ENCODE data around the gene PROX1. TPM values are rescaled to one million over a fixed set of nuclear protein-coding genes. Genes with fewer than 3 reads are reported as not detected.

Gene PROX1
- total and polyA plus RNA-seq, 9 of the 15 experiments (the other 6 are each of a cell fraction or from before 2014, with no cell fraction given) = 0.14 to 0.22 TPM; not detected in 7

DNA sequence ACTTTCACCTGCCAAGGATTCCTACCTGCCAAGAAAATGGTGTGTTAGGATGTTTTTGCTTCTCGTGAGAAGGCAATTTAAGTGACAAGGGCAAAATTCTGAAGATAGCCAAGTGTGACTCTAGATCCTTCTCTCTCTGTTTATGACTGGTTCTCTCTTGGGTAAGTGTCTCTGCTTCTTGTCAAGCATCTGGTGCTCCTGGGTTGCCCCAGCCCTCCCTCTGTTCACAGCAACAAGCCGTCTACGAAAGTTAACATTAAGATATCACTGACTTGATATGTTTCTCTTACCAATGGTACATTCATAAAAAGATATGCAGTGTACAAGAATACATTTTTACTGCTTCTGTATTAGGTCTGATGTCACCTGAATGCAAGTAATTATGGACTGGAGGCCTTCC is 55.4 kb downstream of the PROX1 start:
- no peaks in the 10 kb centered on the region for H3K9me3 ChIP-seq (replicated peaks; ENCODE audit: control insufficient read depth, insufficient read depth, low read depth, low read length)
- intact Hi-C loops (cut with micrococcal nuclease) = no loop called here
- in situ Hi-C loops (cut with MboI) = no loop called here

More for the DNA sequence above, 55.4 kb downstream of the PROX1 start:
- no peaks in the 10 kb centered on the region for H3K9me1 ChIP-seq (ENCODE audit: control insufficient read depth, insufficient read depth, low read length)
- no peaks in the 10 kb centered on the region for H3K4me1 ChIP-seq (replicated peaks in 1 of 2; ENCODE audit: control insufficient read depth in 2 of 2, insufficient read depth in 2 of 2, low read length in 2 of 2)
- no peaks in the 10 kb centered on the region for H3K27me3 ChIP-seq (ENCODE audit: control insufficient read depth in 2 of 2, insufficient read depth in 2 of 2, low read length in 2 of 2)
- no TSS peak for BruUV-seq (replicated peaks)
- FAIRE-seq (no peak), DNase-seq (ENCODE audit: extremely low read depth in 1 of 4, low spot score in 3 of 4) (no peak), ATAC-seq (no peak)
- no peak overlapping the region for H2AFZ ChIP-seq (ENCODE audit: low read depth, low read length)
- no peak overlapping the region for H3K4me2 ChIP-seq (ENCODE audit: insufficient read depth, low read length)
- POLR2A ChIA-PET = no interaction called here
- no peaks in the 10 kb centered on the region for H4K20me1 ChIP-seq (replicated peaks; ENCODE audit: control insufficient read depth, insufficient read depth, low read length)
- H3K4me3 ChIP-seq = no peak overlapping the region
- CTCF ChIA-PET (ENCODE audit: low intra/inter-chr PET ratio) = no interaction called here
- H3K79me2 ChIP-seq (ENCODE audit: control insufficient read depth, insufficient read depth, low read length) = no peaks in the 10 kb centered on the region
- H3K27ac ChIP-seq (ENCODE audit: extremely low read depth, low read depth, low read length) = no peak overlapping the region
- H3K9ac ChIP-seq (ENCODE audit: insufficient read depth in 1 of 2, low read depth in 2 of 2, low read length in 2 of 2) = no peak overlapping the region
- H3K36me3 ChIP-seq (ENCODE audit: control insufficient read depth, insufficient read depth, low read length) = no peaks in the 10 kb centered on the region
- no peak for TF ChIP-seq GTF2A2 (tag; IDR thresholded peaks at IDR 0.05)
- no peak for TF ChIP-seq NR2C1 (IDR thresholded peaks at IDR 0.05)
- TF ChIP-seq NR2C1 (tag; IDR thresholded peaks at IDR 0.05) = no peak
- no peak for TF ChIP-seq ILK (tag; IDR thresholded peaks at IDR 0.05; ENCODE audit: borderline replicate concordance, low read depth)
- no peak for TF ChIP-seq ARNT (IDR thresholded peaks at IDR 0.05)
- no peak for TF ChIP-seq MYC (IDR thresholded peaks at IDR 0.05; ENCODE audit: low read depth, low read length)
- no peak for TF ChIP-seq MYC (CRISPR knock-in tag; IDR thresholded peaks at IDR 0.05; ENCODE audit: borderline replicate concordance, low read depth)
- no peak for TF ChIP-seq LCOR (CRISPR knock-in tag; IDR thresholded peaks at IDR 0.05)
- TF ChIP-seq FOXJ2 (tag; IDR thresholded peaks at IDR 0.05) = no peak
- no peak for TF ChIP-seq ZBTB40 (IDR thresholded peaks at IDR 0.05)
- TF ChIP-seq ZBTB40 (CRISPR knock-in tag; IDR thresholded peaks at IDR 0.05) = no peak
- no peak for TF ChIP-seq SP1 (CRISPR knock-in tag; IDR thresholded peaks at IDR 0.05)
- TF ChIP-seq ZNF121 (CRISPR knock-in tag; conservative IDR thresholded peaks at IDR 0.05) = no peak
- 0% methylated on average over 3 of the region's 3 CpGs for WGBS (ENCODE audit: insufficient coverage, low coverage, missing lambda C conversion rate)

All from K562 (cell line).